HAP-1 (cell line): ENCODE measurements around the gene GNRHR.
"Not testable (repeated sequence)": the region's sequence is repeated elsewhere in the genome, so short reads cannot be mapped to it uniquely, and the experiment has no call there.

Source experiments
- DNase-seq, 2 experiments: peaks; one replicate each; pipeline ENCODE4 v3.0.0-alpha.2; 2016 to 2020; ENCODE audit warnings: low spot score in 2 of 2
- H3K27me3 ChIP-seq: fragments of 250-450 bp; sonication (Bioruptor Pico); 2 replicates; pipeline ENCODE4 v1.5.1; 2020; ENCODE audit warnings: low read depth, mild to moderate bottlenecking, moderate library complexity
- H3K36me3 ChIP-seq: fragments of 250-450 bp; sonication (Bioruptor Pico); replicated peaks from 2 replicates; pipeline ENCODE4 v1.5.1; 2020; ENCODE audit warnings: mild to moderate bottlenecking
- H3K4me1 ChIP-seq: fragments of 250-450 bp; sonication (Bioruptor Pico); 2 replicates; pipeline ENCODE4 v1.5.1; 2020; ENCODE audit warnings: mild to moderate bottlenecking
- H3K4me3 ChIP-seq: fragments of 250-450 bp; sonication (Bioruptor Pico); 2 replicates; pipeline ENCODE4 v1.5.1; 2020; ENCODE audit warnings: mild to moderate bottlenecking, moderate library complexity
- H3K9me3 ChIP-seq: fragments of 250-450 bp; sonication (Bioruptor Pico); 2 replicates; pipeline ENCODE4 v1.5.1; 2020; ENCODE audit warnings: mild to moderate bottlenecking, moderate library complexity
- in situ Hi-C: fragments of 300-500 bp; cut with MboI; formaldehyde crosslinking; loops from 3 replicates; pipeline ENCODE4 v1.14.3; 2020; ENCODE audit warnings: low sequenced_read_pairs, inconsistent platforms, mixed read lengths

GNRHR gene

DNA sequence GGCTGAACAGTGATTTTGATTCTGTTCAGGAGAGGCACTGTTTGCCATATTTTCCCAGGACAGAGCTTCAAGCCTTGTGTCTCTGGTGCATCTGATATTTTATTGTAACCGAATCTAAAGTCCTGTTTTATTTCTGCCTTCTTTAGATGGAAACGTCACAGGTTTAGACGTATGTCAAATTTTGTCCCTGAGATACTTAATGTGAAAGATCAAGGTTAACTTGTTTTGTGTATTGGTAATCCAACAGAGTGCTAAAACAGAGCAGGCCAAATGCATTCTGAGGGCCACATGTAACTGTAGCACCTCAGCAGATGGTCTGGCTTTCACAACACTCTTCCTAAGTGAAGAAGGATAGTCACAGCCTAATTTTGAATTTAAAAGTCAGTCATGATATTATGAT is at the start of gene GNRHR:
Gene GNRHR (minus strand): TSS at position 101 of the 400 bp plus-strand sequence. CDS start 53 bp downstream, at position 48.
- peaks cover 14% of the 10 kb centered on the region for H3K4me1 ChIP-seq
- no peak within 1 kb of the TSS for H3K4me3 ChIP-seq
- in situ Hi-C loops = no loop called here
- H3K9me3 ChIP-seq = no peaks in the 10 kb centered on the region
- H3K27me3 ChIP-seq = no peaks in the 10 kb centered on the region
- H3K36me3 ChIP-seq = no peaks in the 10 kb centered on the region
- no peak for DNase-seq

GRCh38 chr4:67796810-67797209 is 42.6 kb upstream of the GNRHR start:
- no peak for DNase-seq
- in situ Hi-C loops = no loop called here
- no peak overlapping the region for H3K4me3 ChIP-seq
- H3K27me3 ChIP-seq = no peaks in the 10 kb centered on the region
- no peaks in the 10 kb centered on the region for H3K4me1 ChIP-seq
- no peaks in the 10 kb centered on the region for H3K36me3 ChIP-seq
- no peaks in the 10 kb centered on the region for H3K9me3 ChIP-seq

- Histone ChIP-seq H3K9me3 (no peaks in the 10 kb centered on the region), H3K4me3 (no peak overlapping the region), H3K27me3 (no peaks in the 10 kb centered on the region), H3K36me3 (no peaks in the 10 kb centered on the region), H3K4me1 (no peaks in the 10 kb centered on the region)
- DNase-seq = no peak
- in situ Hi-C loops = no loop called here
Measured at GRCh38 chr4:67790721-67791120, 36.5 kb upstream of the GNRHR start.

DNA sequence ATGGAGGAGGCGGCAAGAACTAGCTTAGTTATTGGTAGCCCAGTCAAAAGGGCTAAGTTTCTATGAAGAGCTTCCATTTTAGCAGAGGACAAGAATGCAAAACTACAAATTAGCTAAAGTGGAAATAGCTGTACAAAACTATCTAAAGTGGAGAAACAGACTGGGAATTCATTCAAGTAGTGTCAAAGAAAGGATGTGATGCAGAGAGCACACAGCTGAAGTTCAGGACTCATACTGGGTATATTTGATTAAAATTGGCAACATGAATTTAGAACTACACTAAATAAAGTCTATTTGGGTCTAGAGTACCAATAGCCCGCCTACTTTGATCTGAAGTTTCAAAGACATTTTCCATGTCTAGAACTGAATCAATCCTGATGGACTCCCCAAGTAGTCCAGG is 33.1 kb upstream of the GNRHR start:
- no peaks in the 10 kb centered on the region for H3K4me1 ChIP-seq
- no peak for DNase-seq

GRCh38 chr4:67785528-67785927 is 31.3 kb upstream of the GNRHR start:
- Histone ChIP-seq H3K36me3 (no peaks in the 10 kb centered on the region), H3K4me1 (no peaks in the 10 kb centered on the region), H3K4me3 (no peak overlapping the region), H3K9me3 (no peaks in the 10 kb centered on the region), H3K27me3 (no peaks in the 10 kb centered on the region)
- DNase-seq = no peak
- in situ Hi-C loops = no loop called here

More for the DNA sequence above, 33.1 kb upstream of the GNRHR start:
- in situ Hi-C loops = no loop called here
- H3K36me3 ChIP-seq = no peaks in the 10 kb centered on the region
- H3K27me3 ChIP-seq = no peaks in the 10 kb centered on the region
- H3K4me3 ChIP-seq = no peak overlapping the region
- H3K9me3 ChIP-seq = no peaks in the 10 kb centered on the region

- no peak for DNase-seq
- no peak overlapping the region for H3K4me3 ChIP-seq
- no peaks in the 10 kb centered on the region for H3K36me3 ChIP-seq
- no peaks in the 10 kb centered on the region for H3K27me3 ChIP-seq
- H3K4me1 ChIP-seq = no peaks in the 10 kb centered on the region
- in situ Hi-C loops = no loop called here
- no peaks in the 10 kb centered on the region for H3K9me3 ChIP-seq
Measured at GRCh38 chr4:67779631-67780030, 25.4 kb upstream of the GNRHR start.

DNA sequence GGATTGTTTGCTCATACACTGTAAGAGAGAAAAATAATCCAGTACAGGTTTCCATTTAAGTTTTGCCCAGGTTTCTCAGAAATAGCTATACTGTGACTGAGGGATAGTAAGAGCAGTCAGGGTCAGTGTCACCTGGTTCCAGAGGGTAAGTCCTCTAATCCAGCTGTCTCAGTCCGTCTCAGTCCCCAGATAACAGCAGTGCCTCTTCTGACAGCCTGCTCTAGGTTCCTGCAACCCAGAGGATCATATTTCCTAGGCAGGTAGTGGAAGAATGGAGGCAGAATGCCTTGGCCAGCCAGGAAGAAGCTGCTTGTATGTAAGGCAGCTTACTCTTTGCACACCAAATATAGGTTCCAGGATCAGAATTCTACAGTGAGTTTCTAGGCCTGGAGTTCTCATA is 22.6 kb upstream of the GNRHR start:
- Histone ChIP-seq H3K4me1 (no peaks in the 10 kb centered on the region), H3K9me3 (no peaks in the 10 kb centered on the region), H3K27me3 (no peaks in the 10 kb centered on the region), H3K36me3 (no peaks in the 10 kb centered on the region), H3K4me3 (no peak overlapping the region)
- in situ Hi-C loops = no loop called here
- no peak for DNase-seq

DNA sequence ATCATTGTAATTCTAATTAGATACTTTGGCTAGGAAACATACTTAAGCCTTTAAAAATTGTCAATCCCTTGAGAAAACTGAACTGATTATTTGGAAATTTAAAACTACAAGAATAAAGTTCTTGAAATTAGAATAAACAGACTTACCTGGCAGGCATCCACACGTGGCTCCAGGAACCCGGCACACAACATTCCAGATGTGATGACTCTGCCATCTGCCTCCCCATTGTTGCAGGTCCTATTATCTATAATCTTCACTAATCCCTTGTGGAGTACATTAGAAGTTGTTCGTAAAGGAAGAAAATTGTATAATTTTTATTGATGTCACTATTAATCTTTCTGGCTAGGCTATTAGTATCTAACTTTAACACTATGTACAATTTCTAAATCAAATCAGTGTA is 16.2 kb upstream of the GNRHR start:
- H3K4me1 ChIP-seq = no peaks in the 10 kb centered on the region; the same call in 1 of the 2 replicates
- no peaks in the 10 kb centered on the region for H3K36me3 ChIP-seq
- in situ Hi-C loops = no loop called here
- H3K27me3 ChIP-seq = no peaks in the 10 kb centered on the region
- no peaks in the 10 kb centered on the region for H3K9me3 ChIP-seq
- H3K4me3 ChIP-seq = no peak overlapping the region
- peak; percentile 19 to 22 for DNase-seq

DNA sequence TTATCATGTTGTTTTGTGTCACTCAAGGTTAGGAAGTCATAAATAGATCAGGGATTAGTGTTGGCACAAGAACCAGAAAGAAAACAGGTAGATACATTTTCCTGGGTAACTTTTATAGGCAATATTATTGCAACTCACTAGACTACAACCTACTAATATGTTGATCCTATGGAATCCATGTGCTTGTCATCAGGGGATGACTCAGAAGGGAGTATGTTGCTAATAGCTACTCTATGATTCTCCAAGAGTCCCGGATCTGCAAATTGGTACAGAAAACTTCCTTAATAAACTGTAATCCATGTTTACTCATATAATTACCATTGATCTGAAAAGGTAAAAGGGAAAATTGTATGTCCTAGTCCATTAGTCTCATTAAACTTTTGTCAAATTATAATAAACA is 11.7 kb upstream of the GNRHR start:
- Histone ChIP-seq H3K4me3 (no peak overlapping the region), H3K27me3 (no peaks in the 10 kb centered on the region), H3K36me3 (no peaks in the 10 kb centered on the region), H3K9me3 (no peaks in the 10 kb centered on the region), H3K4me1 (no peaks in the 10 kb centered on the region; the same call in 1 of the 2 replicates)
- DNase-seq = no peak
- in situ Hi-C loops = no loop called here

DNA sequence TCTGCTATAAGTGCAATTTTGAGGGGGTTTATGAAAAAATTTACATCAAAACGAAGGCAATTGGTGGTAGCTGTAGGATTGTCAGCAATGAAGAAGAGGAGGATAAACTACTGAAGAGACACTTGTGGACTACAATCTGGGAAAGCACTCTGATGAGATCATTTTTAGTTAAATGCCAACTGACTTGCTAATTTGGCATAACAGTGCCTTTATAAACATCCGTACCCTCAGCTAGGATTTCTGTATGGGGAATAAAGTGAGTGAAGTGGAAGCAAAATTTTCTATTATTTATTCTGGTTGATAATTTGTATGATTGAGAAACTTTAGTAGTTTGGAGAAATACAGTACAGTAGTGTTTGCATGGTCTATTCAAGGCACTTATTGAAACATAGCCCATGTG is 11.2 kb upstream of the GNRHR start:
- Histone ChIP-seq H3K9me3 (no peaks in the 10 kb centered on the region), H3K4me3 (no peak overlapping the region), H3K27me3 (no peaks in the 10 kb centered on the region), H3K4me1 (no peaks in the 10 kb centered on the region; the same call in 1 of the 2 replicates), H3K36me3 (no peaks in the 10 kb centered on the region)
- DNase-seq = no peak
- in situ Hi-C loops = no loop called here

GRCh38 chr4:67764183-67764582 is 10.0 kb upstream of the GNRHR start:
- no peak for DNase-seq
- Histone ChIP-seq H3K4me1 (no peaks in the 10 kb centered on the region; the same call in 1 of the 2 replicates), H3K9me3 (no peaks in the 10 kb centered on the region), H3K27me3 (no peaks in the 10 kb centered on the region), H3K36me3 (no peaks in the 10 kb centered on the region), H3K4me3 (no peak overlapping the region)
- in situ Hi-C loops = no loop called here

GRCh38 chr4:67762086-67762485 is 7.9 kb upstream of the GNRHR start:
- no peak for DNase-seq
- no peaks in the 10 kb centered on the region for H3K36me3 ChIP-seq
- in situ Hi-C loops = no loop called here

DNA sequence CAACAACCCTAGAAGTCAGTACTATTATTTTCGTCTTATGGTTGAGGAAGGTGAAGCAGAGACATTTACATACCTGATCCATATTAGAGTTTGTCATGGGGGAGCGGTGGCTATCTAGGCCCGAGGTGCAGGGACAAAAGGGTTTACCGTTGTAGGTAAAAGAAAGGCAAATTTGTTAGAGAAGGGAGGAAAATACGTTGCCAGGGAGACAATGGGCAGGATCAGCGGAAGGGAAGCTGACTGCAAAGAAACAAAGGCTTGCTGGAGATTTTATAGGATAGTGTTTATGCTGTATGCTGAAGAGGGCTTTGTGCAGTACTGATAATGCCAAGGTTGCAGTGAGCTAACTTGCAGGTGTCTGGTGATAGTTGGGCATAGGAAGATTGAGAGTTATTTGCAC is 2.8 kb upstream of the GNRHR start:
- H3K4me3 ChIP-seq, in situ Hi-C loops, H3K27me3 ChIP-seq, H3K9me3 ChIP-seq, H3K36me3 ChIP-seq, H3K4me1 ChIP-seq: not testable (repeated sequence)
- DNase-seq = peak; percentile 68 to 69

More at GRCh38 chr4:67762086-67762485, 7.9 kb upstream of the GNRHR start:
- H3K9me3 ChIP-seq = no peaks in the 10 kb centered on the region
- H3K4me1 ChIP-seq = peaks cover 5% of the 10 kb centered on the region
- H3K4me3 ChIP-seq = no peak overlapping the region
- no peaks in the 10 kb centered on the region for H3K27me3 ChIP-seq

DNA sequence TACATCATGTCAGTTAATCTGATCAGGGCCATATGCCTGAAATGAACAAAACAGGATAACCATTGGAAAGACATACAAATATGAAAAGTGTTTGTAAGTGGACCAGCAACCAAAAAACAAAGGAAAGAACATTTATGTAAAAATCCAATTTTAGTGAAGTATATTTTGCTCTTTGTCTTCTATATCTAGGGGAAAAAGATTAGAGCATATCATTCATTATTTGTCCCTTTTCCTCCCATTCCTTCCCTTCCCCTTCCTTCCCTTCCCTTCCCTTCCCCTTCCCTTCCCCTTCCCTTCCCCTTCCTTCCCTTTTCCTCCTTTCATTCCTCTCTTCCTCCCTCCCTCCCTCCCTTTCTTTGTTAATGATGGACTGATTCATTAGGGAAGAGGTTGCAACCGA is 1.8 kb upstream of the GNRHR start:
- Histone ChIP-seq H3K9me3 (no peaks in the 10 kb centered on the region), H3K36me3 (no peaks in the 10 kb centered on the region), H3K4me1 (peaks cover 11% of the 10 kb centered on the region), H3K4me3 (no peak overlapping the region), H3K27me3 (no peaks in the 10 kb centered on the region)
- in situ Hi-C loops = no loop called here
- DNase-seq = no peak

- in situ Hi-C loops = no loop called here
- H3K9me3 ChIP-seq = no peaks in the 10 kb centered on the region
- H3K27me3 ChIP-seq = no peaks in the 10 kb centered on the region
- H3K4me3 ChIP-seq = no peak overlapping the region
- no peaks in the 10 kb centered on the region for H3K36me3 ChIP-seq
- H3K4me1 ChIP-seq = peaks cover 4% of the 10 kb centered on the region
- no peak for DNase-seq
Measured at GRCh38 chr4:67751260-67751659, 2.9 kb downstream of the GNRHR start.
